Measurements from ENCODE around the gene ZC3H10. TPM values are rescaled to one million over a fixed set of nuclear protein-coding genes. Genes with fewer than 3 reads are reported as not detected.

ZC3H10 gene
- total RNA-seq, 1 donor, result 7.3 TPM

GRCh38 chr12:56102683-56103065 lies 15.4 kb upstream of the ZC3H10 start:
- no peak for TF ChIP-seq CTCF (IDR thresholded peaks at IDR 0.05; ENCODE audit: insufficient read depth, low read length)
- no peak for DNase-seq (ENCODE audit: low read depth)

DNA sequence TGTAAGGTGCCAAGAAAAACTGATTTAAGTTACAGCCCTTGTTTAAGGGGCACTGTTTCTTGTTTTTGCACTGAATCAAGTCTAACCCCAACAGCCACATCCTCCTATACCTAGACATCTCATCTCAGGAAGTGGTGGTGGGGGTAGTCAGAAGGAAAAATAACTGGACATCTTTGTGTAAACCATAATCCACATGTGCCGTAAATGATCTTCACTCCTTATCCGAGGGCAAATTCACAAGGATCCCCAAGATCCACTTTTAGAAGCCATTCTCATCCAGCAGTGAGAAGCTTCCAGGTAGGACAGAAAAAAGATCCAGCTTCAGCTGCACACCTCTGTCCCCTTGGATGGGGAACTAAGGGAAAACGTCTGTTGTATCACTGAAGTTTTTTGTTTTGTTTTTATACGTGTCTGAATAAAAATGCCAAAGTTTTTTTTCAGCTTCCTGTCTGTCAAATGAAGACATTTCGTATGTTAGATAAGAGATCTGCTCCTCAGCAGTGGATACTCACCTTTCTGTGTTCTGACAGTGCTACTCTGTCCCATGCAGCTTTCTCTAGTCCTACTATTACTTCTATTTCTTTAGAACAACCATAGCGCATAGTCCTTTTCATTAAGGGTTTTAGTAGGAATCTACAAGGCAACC lies 14.9 kb upstream of the ZC3H10 start:
- TF ChIP-seq CTCF (IDR thresholded peaks at IDR 0.05; ENCODE audit: insufficient read depth, low read length), result no peak
- H3K4me3 ChIP-seq (ENCODE audit: low read depth, low read length), result peak overlapping the region; percentile 91
- no peak for DNase-seq (ENCODE audit: low read depth)

More at GRCh38 chr12:56102683-56103065, 15.4 kb upstream of the ZC3H10 start:
- H3K4me3 ChIP-seq (ENCODE audit: low read depth, low read length), result no peak overlapping the region

GRCh38 chr12:56103823-56104108 lies 14.3 kb upstream of the ZC3H10 start:
- no peak for DNase-seq (ENCODE audit: low read depth)
- TF ChIP-seq CTCF (IDR thresholded peaks at IDR 0.05; ENCODE audit: insufficient read depth, low read length), result no peak

GRCh38 chr12:56104109-56104814 lies 13.8 kb upstream of the ZC3H10 start, which contains the start of gene PA2G4:
TSS of gene PA2G4 (plus strand) at chr12:56104559. CDS start at chr12:56104738, 179 bp downstream.
- H3K4me3 ChIP-seq (ENCODE audit: low read depth, low read length), result peak within 1 kb of the TSS; percentile 91
- peak; percentile 97 for DNase-seq (ENCODE audit: low read depth)
- no peak for TF ChIP-seq CTCF (IDR thresholded peaks at IDR 0.05; ENCODE audit: insufficient read depth, low read length)

More at GRCh38 chr12:56103823-56104108, 14.3 kb upstream of the ZC3H10 start:
- H3K4me3 ChIP-seq (ENCODE audit: low read depth, low read length), result peak overlapping the region; percentile 91

DNA sequence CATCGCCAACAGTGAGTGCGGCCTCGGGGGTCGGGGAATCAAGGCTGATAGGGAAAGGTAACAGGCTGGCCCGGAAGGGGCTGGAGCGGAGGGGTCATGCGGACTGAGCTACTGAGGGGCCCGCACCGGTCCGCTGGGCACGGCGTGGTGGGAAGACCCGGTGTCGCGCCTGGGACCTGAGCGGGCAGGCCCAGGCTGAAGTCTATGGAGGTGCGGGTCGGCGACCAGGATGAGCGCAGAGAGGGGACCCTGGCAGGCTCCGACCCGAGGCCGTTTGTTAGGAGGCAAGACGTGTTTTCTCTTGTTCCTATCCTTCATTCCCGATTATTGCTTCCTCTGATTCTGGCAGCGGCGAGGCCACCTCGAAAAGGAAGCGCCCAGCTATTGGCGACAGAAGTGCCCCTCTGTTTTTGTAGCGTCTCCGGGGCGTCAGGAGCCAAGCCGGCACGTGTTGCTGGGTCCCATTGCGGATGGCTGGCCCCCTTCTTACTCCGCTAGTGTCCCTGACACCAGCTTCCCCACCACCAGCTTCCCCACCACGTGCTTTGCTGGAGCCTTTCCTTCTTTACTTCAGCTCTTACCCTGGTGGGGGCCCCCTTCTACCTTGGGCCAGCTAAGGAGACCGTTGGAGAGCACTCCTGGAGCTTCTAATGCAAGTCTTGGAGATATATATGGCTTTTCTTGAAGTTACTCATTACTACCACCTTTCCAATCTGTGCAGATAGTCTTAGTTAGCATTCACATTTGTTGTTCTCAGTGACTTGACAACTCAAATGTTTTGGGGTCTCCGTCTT lies 13.1 kb upstream of the ZC3H10 start:
- TF ChIP-seq CTCF (IDR thresholded peaks at IDR 0.05; ENCODE audit: insufficient read depth, low read length), result no peak
- DNase-seq (ENCODE audit: low read depth), result no peak
- H3K4me3 ChIP-seq (ENCODE audit: low read depth, low read length), result peak overlapping the region; percentile 91

DNA sequence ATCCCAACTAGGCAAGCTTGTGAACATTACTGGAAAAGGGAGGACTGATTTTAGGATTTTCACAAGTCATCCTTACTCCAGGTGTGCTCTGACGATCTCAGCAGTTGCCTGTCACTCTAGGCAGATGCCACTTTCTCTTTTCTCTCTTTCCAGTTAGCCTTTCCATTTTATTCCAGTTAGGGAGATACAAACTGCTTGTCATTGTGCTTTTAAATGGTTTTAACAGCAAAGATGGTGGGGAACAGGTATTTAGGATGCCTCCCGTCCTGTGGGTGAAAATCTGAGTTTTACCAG lies 12.5 kb upstream of the ZC3H10 start:
- H3K4me3 ChIP-seq (ENCODE audit: low read depth, low read length), result peak overlapping the region; percentile 91
- no peak for TF ChIP-seq CTCF (IDR thresholded peaks at IDR 0.05; ENCODE audit: insufficient read depth, low read length)
- DNase-seq (ENCODE audit: low read depth), result no peak

Data from fibroblast of the aortic adventitia (primary cell).